H1 (cell line): ENCODE results near the gene OR14K1. TPM values are rescaled to one million over a fixed set of nuclear protein-coding genes. Genes with fewer than 3 reads are reported as not detected.

Source experiments
- CTCF ChIA-PET: fragments of 300-600 bp; sonication (Branson Sonifier 250); formaldehyde crosslinking; loops from one replicate; lab custom pipeline; 2021; ENCODE audit not compliant: partially characterized antibody; lab: Charles Lee
- POLR2A ChIA-PET: fragments of 300-600 bp; sonication (Branson Sonifier 250); formaldehyde crosslinking; loops from one replicate; lab custom pipeline; 2021; ENCODE audit warnings: inconsistent platforms; ENCODE audit not compliant: partially characterized antibody; lab: Charles Lee
- DNase-seq, 2 experiments: peaks; one replicate each; pipeline versions ENCODE4 v3.0.0 to v3.0.0-alpha.2; 2010 to 2022; ENCODE audit warnings: low spot score in 2 of 2, low read depth in 1 of 2, mixed read lengths in 1 of 2
- FAIRE-seq: peaks from 2 replicates; lab custom pipeline; 2011; peaks lifted over from hg19 to GRCh38; lab: Jason Lieb, UNC
- H2AFZ ChIP-seq: 2 replicates; pipeline ENCODE4 v1.8.1; 2012; ENCODE audit warnings: low read length, inconsistent platforms
- H2AK5ac ChIP-seq: 2 replicates; pipeline ENCODE4 v1.6.1; 2013; ENCODE audit warnings: low read depth, low read length
- H2BK120ac ChIP-seq: replicated peaks from 2 replicates; pipeline ENCODE3; 2013; ENCODE audit warnings: low read depth, low read length, inconsistent platforms
- H2BK12ac ChIP-seq: 2 replicates; pipeline ENCODE4 v1.6.1; 2013; ENCODE audit warnings: low read depth, low read length
- H2BK15ac ChIP-seq: 2 replicates; pipeline ENCODE4 v1.6.1; 2013; ENCODE audit warnings: low read length
- H2BK20ac ChIP-seq: 2 replicates; pipeline ENCODE4 v1.6.1; 2013; ENCODE audit warnings: low read length
- H2BK5ac ChIP-seq: 2 replicates; pipeline ENCODE4 v1.6.1; 2013; ENCODE audit warnings: low read depth, low read length
- H3K14ac ChIP-seq: 2 replicates; pipeline ENCODE4 v1.6.1; 2013; ENCODE audit warnings: inconsistent platforms; ENCODE audit not compliant: insufficient read length
- H3K18ac ChIP-seq: 2 replicates; pipeline ENCODE4 v1.6.1; 2013; ENCODE audit warnings: low read length; ENCODE audit errors: extremely low read depth
- H3K23ac ChIP-seq: 2 replicates; pipeline ENCODE4 v1.6.1; 2013; ENCODE audit warnings: inconsistent platforms; ENCODE audit not compliant: insufficient read length
- H3K23me2 ChIP-seq: 2 replicates; pipeline ENCODE4 v1.6.1; 2013; ENCODE audit warnings: low read depth, low read length
- H3K27ac ChIP-seq: 2 replicates; pipeline ENCODE4 v1.6.1; 2011; ENCODE audit warnings: low read depth, low read length, inconsistent platforms
- H3K27me3 ChIP-seq, 4 experiments: replicated peaks in 1 of 4; 1 replicate in 1 of 4; 2 replicates in 3 of 4; pipeline versions ENCODE4 v1.6.1 to v1.8.1; 2011 to 2013; ENCODE audit warnings: low read length in 3 of 4, mild to moderate bottlenecking in 3 of 4, inconsistent platforms in 2 of 4, mixed read lengths in 2 of 4, moderate library complexity in 1 of 4; ENCODE audit not compliant: control insufficient read depth in 3 of 4, insufficient read depth in 3 of 4; ENCODE audit errors: extremely low read depth in 1 of 4
- H3K36me3 ChIP-seq, 4 experiments: 2 replicates each; pipeline versions ENCODE4 v1.6.1 to v1.8.1; 2011 to 2013; ENCODE audit warnings: mild to moderate bottlenecking in 4 of 4, low read length in 3 of 4, moderate library complexity in 2 of 4, control low read depth in 1 of 4, inconsistent platforms in 1 of 4; ENCODE audit not compliant: insufficient read depth in 4 of 4, control insufficient read depth in 2 of 4
- H3K4ac ChIP-seq: replicated peaks from 2 replicates; pipeline ENCODE3; 2013; ENCODE audit warnings: low read length, low read depth, mixed read lengths, inconsistent platforms; ENCODE audit not compliant: insufficient read length
- H3K4me1 ChIP-seq, 4 experiments: replicated peaks in 1 of 4; 1 replicate in 1 of 4; 2 replicates in 3 of 4; pipeline versions ENCODE4 v1.6.1 to v1.8.1; 2011 to 2013; ENCODE audit warnings: low read length in 3 of 4, inconsistent platforms in 2 of 4, mixed read lengths in 1 of 4; ENCODE audit not compliant: insufficient read depth in 4 of 4, control insufficient read depth in 3 of 4
- H3K4me2 ChIP-seq, 2 experiments: 2 replicates each; pipeline versions ENCODE4 v1.6.1 to v1.8.1; 2011 to 2013; ENCODE audit warnings: low read depth in 2 of 2, low read length in 2 of 2, control low read depth in 1 of 2, inconsistent platforms in 1 of 2, mild to moderate bottlenecking in 1 of 2; ENCODE audit not compliant: insufficient read depth in 1 of 2
- H3K4me3 ChIP-seq, 4 experiments: fragments of 200-600, 300-600 bp in 1 of 4; sonication (generic), shearing (Covaris generic), sonication (Bioruptor Twin) in 1 of 4; 2 replicates each; pipeline versions ENCODE4 v1.5.1 to v1.8.1; 2011 to 2016; ENCODE audit warnings: low read length in 4 of 4, low read depth in 3 of 4, control low read depth in 2 of 4, inconsistent platforms in 2 of 4, mild to moderate bottlenecking in 2 of 4, mixed read lengths in 1 of 4, moderate library complexity in 1 of 4; ENCODE audit not compliant: insufficient read depth in 2 of 4; ENCODE audit errors: extremely low read depth in 1 of 4
- H3K56ac ChIP-seq: replicated peaks from 2 replicates; pipeline ENCODE3; 2013; ENCODE audit warnings: low read depth, mild to moderate bottlenecking, mixed read lengths, low read length, inconsistent platforms; ENCODE audit not compliant: insufficient read length
- H3K79me1 ChIP-seq: 2 replicates; pipeline ENCODE4 v1.6.1; 2013; ENCODE audit warnings: low read depth, low read length, control low read depth
- H3K79me2 ChIP-seq, 2 experiments: 2 replicates each; pipeline versions ENCODE4 v1.6.1 to v1.8.1; 2012 to 2013; ENCODE audit warnings: low read length in 2 of 2, mild to moderate bottlenecking in 2 of 2, inconsistent platforms in 1 of 2; ENCODE audit not compliant: insufficient read depth in 2 of 2, control insufficient read depth in 1 of 2
- H3K9ac ChIP-seq, 4 experiments: replicated peaks in 1 of 4; 1 replicate in 1 of 4; 2 replicates in 3 of 4; pipeline versions ENCODE4 v1.6.1 to v1.8.1; 2011 to 2013; ENCODE audit warnings: low read depth in 3 of 4, low read length in 3 of 4, control low read depth in 2 of 4, mild to moderate bottlenecking in 2 of 4, moderate library complexity in 2 of 4, inconsistent platforms in 1 of 4; ENCODE audit errors: extremely low read depth in 1 of 4
- H3K9me3 ChIP-seq, 2 experiments: 2 replicates each; pipeline versions ENCODE4 v1.6.1 to v1.8.1; 2012 to 2013; ENCODE audit warnings: mild to moderate bottlenecking in 2 of 2, moderate library complexity in 2 of 2, control low read depth in 1 of 2, inconsistent platforms in 1 of 2, low read depth in 1 of 2, low read length in 1 of 2, mixed read lengths in 1 of 2; ENCODE audit not compliant: insufficient read depth in 2 of 2
- H4K20me1 ChIP-seq, 2 experiments: replicated peaks in 1 of 2; 2 replicates each; pipeline versions ENCODE3 to v1.8.1; 2011 to 2013; ENCODE audit warnings: inconsistent platforms in 2 of 2, low read length in 2 of 2, mild to moderate bottlenecking in 1 of 2; ENCODE audit not compliant: insufficient read depth in 2 of 2, control insufficient read depth in 1 of 2
- H4K5ac ChIP-seq: 2 replicates; pipeline ENCODE4 v1.6.1; 2013; ENCODE audit warnings: low read length, low read depth, mixed read lengths, inconsistent platforms; ENCODE audit not compliant: insufficient read length
- H4K8ac ChIP-seq: 2 replicates; pipeline ENCODE4 v1.8.0; 2013; ENCODE audit warnings: mild to moderate bottlenecking, moderate library complexity, low read length, inconsistent platforms; ENCODE audit not compliant: insufficient read depth; ENCODE audit errors: extremely low read depth
- H4K91ac ChIP-seq: replicated peaks from 2 replicates; pipeline ENCODE3; 2013; ENCODE audit warnings: low read length, mixed read lengths, inconsistent platforms; ENCODE audit not compliant: insufficient read length
- CBX8 ChIP-seq: fragments of 300-800, 300-1000 bp; sonication (generic); IDR thresholded peaks from 2 replicates; pipeline ENCODE4 v1.7.1; 2016; ENCODE audit warnings: low read depth, low read length, borderline replicate concordance
- CHD1 ChIP-seq: IDR thresholded peaks from 2 replicates; pipeline ENCODE4 v1.6.1; 2012; ENCODE audit warnings: low read depth, low read length, improper control_type of control experiment
- CTCF ChIP-seq, 3 experiments: IDR thresholded peaks; 1 replicate in 2 of 3; 2 replicates in 1 of 3; pipeline versions ENCODE4 v1.5.1 to v1.6.1; 2011; ENCODE audit warnings: low read length in 3 of 3, mild to moderate bottlenecking in 3 of 3, inconsistent platforms in 2 of 3, low read depth in 1 of 3, moderate library complexity in 1 of 3; ENCODE audit not compliant: insufficient read depth in 1 of 3; ENCODE audit errors: control extremely low read depth in 1 of 3
- MAX ChIP-seq: IDR thresholded peaks from 2 replicates; pipeline ENCODE4 v1.6.1; 2012; ENCODE audit warnings: inconsistent platforms
- POLR2AphosphoS5 ChIP-seq: IDR thresholded peaks from 2 replicates; pipeline ENCODE4 v1.6.1; 2011; ENCODE audit warnings: low read depth, low read length
- SIN3A ChIP-seq, 2 experiments: IDR thresholded peaks in 1 of 2; conservative IDR thresholded peaks in 1 of 2; 2 replicates each; pipeline ENCODE4 v1.6.1; 2011 to 2012; ENCODE audit warnings: low read length in 2 of 2, improper control_type of control experiment in 1 of 2, low read depth in 1 of 2, mild to moderate bottlenecking in 1 of 2
- SRF ChIP-seq: IDR thresholded peaks from 2 replicates; pipeline ENCODE4 v1.6.1; 2011; ENCODE audit warnings: mild to moderate bottlenecking, low read depth, low read length, moderate library complexity
- TBP ChIP-seq: IDR thresholded peaks from 2 replicates; pipeline ENCODE4 v1.6.1; 2011; ENCODE audit warnings: low read depth, low read length, improper control_type of control experiment
- ZNF274 ChIP-seq: IDR thresholded peaks from 2 replicates; pipeline ENCODE4 v1.7.0; 2012; ENCODE audit warnings: low read length, borderline replicate concordance; ENCODE audit errors: extremely low read depth
- WGBS, 2 experiments: shearing (Covaris generic) in 1 of 2; methylation state at CpG; one replicate each; pipeline versions ENCODE4 v1.1.6 to v1.1.7; 2013 to 2015; ENCODE audit warnings: low lambda C conversion rate in 2 of 2, mixed read lengths in 2 of 2, inconsistent platforms in 1 of 2, low coverage in 1 of 2, missing lambda C conversion rate in 1 of 2; ENCODE audit not compliant: insufficient replicate concordance in 2 of 2, insufficient coverage in 1 of 2, insufficient read length in 1 of 2; ENCODE audit errors: extremely low coverage in 1 of 2, missing lambda C conversion rate in 1 of 2; 5-methylcytosine and 5-hydroxymethylcytosine counted together
- polyA plus RNA-seq, 7 experiments: library from polyadenylated mRNA; depleted of rRNA in 3 of 7; stranded (reverse) in 5 of 7; unstranded in 2 of 7; fragments of >200 nt in 5 of 7; fragments of 200-250 nt in 2 of 7; gene quantifications; 1 replicate in 5 of 7; 2 replicates in 1 of 7; 4 replicates in 1 of 7; pipeline versions ENCODE4 v1.2.1 to v1.2.3, GENCODE V29; 2011 to 2013; ENCODE audit warnings: missing spikeins in 2 of 7, mixed read lengths in 2 of 7
- total RNA-seq: library from RNA; stranded (reverse); fragmentation: NEBNext Ultra II Directional; extraction: Animal tissue kit (Norgen Biotek cat#: 25700); gene quantifications from 2 replicates; pipeline ENCODE4 v1.2.1, GENCODE V29; 2021

Gene OR14K1
- total and polyA plus RNA-seq, 2 of the 8 experiments (the other 6 are each of a cell fraction or from before 2014, with no cell fraction given), result not detected

GRCh38 chr1:247716546-247716945 lies 21.9 kb upstream of the OR14K1 start, which contains the start of gene OR6F1:
OR6F1 (minus strand) TSS chr1:247716646; CDS start chr1:247712755, 3,891 bp downstream.
- no peak within 1 kb of the TSS for H2BK15ac ChIP-seq
- no peak within 1 kb of the TSS for H4K91ac ChIP-seq
- H3K23me2 ChIP-seq, result no peaks in the 10 kb centered on the region
- ChIA-PET CTCF (no interaction called here), POLR2A (no interaction called here)
- H3K4me1 ChIP-seq, result no peaks in the 10 kb centered on the region
- H3K18ac ChIP-seq, result no peak within 1 kb of the TSS
- no peak within 1 kb of the TSS for H3K56ac ChIP-seq
- no peak within 1 kb of the TSS for H3K14ac ChIP-seq
- no peaks in the 10 kb centered on the region for H3K79me1 ChIP-seq
- H2AK5ac ChIP-seq, result no peak within 1 kb of the TSS
- no peak within 1 kb of the TSS for H2BK120ac ChIP-seq
- no peak within 1 kb of the TSS for H4K5ac ChIP-seq
- H3K9ac ChIP-seq, result no peak within 1 kb of the TSS
- peaks cover 0 to 3% (median 0%) of the 10 kb centered on the region in 4 experiments; a peak in 1 of 8 replicates for H3K36me3 ChIP-seq
- no peak for DNase-seq
- no peak within 1 kb of the TSS for H2BK12ac ChIP-seq
- H2AFZ ChIP-seq, result no peak within 1 kb of the TSS
- no peak within 1 kb of the TSS for H3K27ac ChIP-seq
- H3K79me2 ChIP-seq, result no peaks in the 10 kb centered on the region
- no peak for FAIRE-seq
- no peak within 1 kb of the TSS for H3K4ac ChIP-seq
- H3K27me3 ChIP-seq, result peaks cover 0 to 1% (median 0%) of the 10 kb centered on the region in 4 experiments; a peak in 1 of 7 replicates
- no peak within 1 kb of the TSS for H3K23ac ChIP-seq
- TF ChIP-seq ZNF274, result no peak
- TF ChIP-seq TBP, result no peak
- no peak for TF ChIP-seq MAX
- TF ChIP-seq SRF, result no peak
- TF ChIP-seq CHD1, result no peak
- TF ChIP-seq CTCF (IDR thresholded peaks at IDR 0.05; ENCODE audit: control extremely low read depth in 1 of 3, insufficient read depth in 1 of 3, low read depth in 1 of 3, low read length in 3 of 3), result no peak
- TF ChIP-seq CBX8, result no peak
- TF ChIP-seq POLR2AphosphoS5, result no peak
- no peak for TF ChIP-seq SIN3A (conservative IDR thresholded peaks at IDR 0.05 in 1 of 2, IDR thresholded peaks at IDR 0.05 in 1 of 2; ENCODE audit: low read depth in 1 of 2, low read length in 2 of 2)
- H4K20me1 ChIP-seq, result no peaks in the 10 kb centered on the region
- no peak within 1 kb of the TSS for H3K4me3 ChIP-seq
- H3K4me2 ChIP-seq, result no peak within 1 kb of the TSS
- 81% methylated on average over 3 of the region's 3 CpGs; no CpG with 5 or more reads in 1 of the 2 experiments for WGBS, 2 experiments
- no peak within 1 kb of the TSS for H2BK5ac ChIP-seq
- H2BK20ac ChIP-seq, result no peak within 1 kb of the TSS
- H4K8ac ChIP-seq, result no peak within 1 kb of the TSS
- peaks cover 51 to 57% of the 10 kb centered on the region in 2 experiments for H3K9me3 ChIP-seq
